Stimulated activated CD4-positive, alpha-beta T cell treated with anti-CD3 and anti-CD28 coated beads, Interleukin-2, amount 100 ng/mL, for 4 hours (primary cell): ENCODE data around the gene EIF2AK3.
A peak's percentile ranks its signal among the peaks of the same experiment; 100 is the strongest.
"Not testable (repeated sequence)": the region's sequence is repeated elsewhere in the genome, so short reads cannot be mapped to it uniquely, and the experiment has no call there.

Experiments used
- DNase-seq: peaks from one replicate; pipeline ENCODE4 v3.0.0-alpha.2; 2020; ENCODE audit warnings: low read depth

EIF2AK3 gene

DNA sequence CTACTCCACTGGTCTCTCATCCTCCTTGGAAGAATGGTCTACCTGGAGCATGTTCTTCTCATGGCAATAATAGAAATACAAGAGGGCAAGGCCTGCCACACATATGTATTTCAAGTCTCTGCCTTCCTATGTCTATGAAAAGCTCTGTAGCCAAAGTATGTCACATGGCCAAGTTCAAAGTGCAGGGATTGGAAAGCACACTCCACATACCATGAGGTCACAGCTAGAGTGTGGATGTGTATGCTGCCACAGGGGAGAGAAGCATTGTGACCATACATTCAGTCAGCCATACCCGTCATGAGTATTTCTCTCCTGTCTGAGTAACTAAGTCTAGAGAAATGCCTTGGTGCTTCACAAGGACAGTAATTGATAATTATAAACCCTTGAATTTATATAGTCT, 8.8 kb upstream of the EIF2AK3 start:
- no peak for DNase-seq

DNA sequence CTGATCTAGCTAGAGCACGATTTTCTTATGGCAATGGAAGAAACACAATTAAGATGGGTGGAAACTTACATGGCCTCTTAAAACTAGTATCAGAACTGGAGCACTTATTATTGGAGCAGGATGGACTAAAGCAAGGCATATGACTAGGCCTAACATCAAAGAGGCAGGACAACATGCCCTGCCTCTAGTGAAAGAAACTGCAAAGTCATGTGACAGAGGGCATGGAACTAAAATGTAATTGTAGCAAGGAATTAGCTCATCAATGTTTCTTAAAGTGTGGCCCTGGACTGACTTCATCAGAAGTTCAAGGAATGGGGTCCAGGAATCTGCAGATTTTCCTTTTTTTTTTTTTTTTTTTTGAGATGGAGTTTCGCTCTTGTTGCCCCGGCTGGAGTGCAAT, 5.3 kb upstream of the EIF2AK3 start:
- DNase-seq: no peak

DNA sequence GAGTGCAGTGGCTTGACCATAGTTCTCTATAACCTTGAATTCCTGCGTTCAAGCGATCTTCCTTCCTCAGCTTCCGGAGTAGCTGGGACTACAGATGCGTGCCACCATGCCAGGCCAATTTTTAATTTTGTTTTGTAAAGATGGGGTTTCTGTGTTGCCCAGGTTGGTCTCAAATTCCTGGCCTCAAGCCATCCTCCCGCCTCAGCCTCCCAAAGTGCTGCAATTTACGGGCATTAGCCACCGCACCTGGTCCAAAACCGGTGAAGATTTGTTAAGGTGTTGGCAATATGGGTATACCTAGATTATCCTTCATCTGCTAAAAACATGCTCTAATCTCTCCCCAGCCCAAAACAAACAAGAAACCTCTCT, 1.3 kb upstream of the EIF2AK3 start:
- no peak for DNase-seq

DNA sequence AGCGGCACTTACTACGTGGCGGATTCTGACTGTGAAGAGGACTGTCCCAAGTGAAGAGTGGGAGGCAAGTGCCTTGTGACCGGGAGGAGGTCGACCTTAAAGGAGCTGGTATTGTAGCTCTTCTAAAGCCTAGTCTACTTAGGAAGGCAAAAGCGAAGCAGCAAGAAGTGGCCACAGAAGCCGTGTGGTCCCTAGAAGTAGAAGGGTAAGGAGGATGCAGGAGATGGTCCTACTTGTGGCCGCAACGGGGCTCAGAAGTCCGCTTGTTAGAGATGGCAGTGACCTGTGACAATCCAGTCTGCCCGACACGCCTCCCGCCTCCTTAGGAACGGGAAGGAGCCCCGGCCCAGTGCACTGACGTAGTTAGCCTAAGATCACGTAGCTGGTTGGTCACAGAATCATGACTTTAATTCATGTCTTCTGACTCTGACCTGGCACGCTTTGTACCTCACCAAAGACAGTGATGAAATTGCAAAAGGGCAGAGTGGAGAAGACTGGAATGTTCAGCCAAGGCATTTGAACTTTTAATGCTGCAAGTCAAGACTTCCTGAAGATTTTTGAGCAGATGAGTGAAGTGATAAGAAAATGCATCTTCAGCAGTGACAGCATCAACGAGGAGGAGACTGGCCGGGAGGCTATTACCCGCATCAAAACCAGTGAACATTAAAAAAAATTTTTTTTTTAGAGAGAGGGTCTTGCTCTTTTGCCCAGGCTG, 749 bp upstream of the EIF2AK3 start:
- DNase-seq: peak; percentile 47

DNA sequence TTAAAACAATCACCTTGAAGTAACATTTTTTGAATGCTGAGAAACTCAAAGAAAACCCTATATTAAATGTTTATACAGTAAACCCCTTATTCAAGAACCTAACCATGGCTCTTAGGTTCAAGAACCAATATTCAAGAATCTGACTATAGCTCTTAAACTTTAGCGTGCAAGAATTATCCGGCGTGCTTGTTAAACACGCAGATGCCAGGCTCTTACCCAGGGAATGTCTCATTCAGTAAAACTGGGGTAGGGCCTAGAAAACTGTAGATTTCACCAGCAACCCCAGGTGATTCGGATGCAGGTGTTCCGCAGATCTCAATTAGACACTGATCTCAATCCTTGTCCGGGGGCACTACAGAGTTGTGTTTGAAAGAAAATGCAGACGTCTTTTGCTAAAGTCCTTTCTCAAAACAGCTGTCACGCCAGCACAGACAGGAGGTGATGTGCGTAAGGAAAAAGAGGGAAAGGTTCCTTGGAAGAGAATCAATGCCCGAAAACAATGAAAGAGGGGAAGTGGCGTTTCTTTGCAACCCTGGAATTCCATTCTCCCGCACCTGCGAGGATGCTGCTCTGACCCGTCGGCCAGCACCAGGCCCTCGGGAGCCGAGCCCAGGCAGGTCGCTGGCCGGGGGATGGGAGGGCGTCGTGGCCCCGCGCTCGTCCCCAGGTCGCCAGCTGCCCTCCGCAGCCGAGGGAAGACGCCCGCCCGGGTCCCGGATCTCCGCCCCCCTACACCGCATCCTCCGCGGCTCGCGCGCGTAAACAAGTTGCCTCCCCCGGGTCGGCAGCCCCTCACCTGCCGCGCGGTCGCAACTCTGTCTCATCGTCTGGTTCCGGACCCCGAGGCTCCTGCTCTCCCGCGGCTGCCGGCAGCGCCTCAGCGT, 851 bp downstream of the EIF2AK3 start:
- no peak for DNase-seq

DNA sequence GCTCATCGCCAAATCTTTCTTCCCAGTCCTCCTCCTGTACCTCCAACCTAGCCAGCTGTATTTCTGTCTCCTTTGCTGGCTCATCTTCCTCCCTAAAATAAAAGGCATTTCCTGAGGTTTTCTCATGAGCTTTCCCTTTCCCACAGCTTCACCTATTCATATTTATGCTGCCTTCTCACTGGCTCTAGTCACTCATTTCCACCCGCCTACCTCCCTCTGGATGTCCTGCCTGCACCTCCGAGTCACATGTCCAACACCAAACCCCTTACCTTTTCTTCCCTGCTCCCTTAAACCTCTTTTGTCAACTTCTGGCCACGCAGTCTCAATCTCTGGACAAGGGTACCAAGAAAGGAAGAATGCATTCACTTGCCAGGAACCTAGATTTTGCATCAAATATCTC, 2.8 kb downstream of the EIF2AK3 start:
- DNase-seq: no peak

DNA sequence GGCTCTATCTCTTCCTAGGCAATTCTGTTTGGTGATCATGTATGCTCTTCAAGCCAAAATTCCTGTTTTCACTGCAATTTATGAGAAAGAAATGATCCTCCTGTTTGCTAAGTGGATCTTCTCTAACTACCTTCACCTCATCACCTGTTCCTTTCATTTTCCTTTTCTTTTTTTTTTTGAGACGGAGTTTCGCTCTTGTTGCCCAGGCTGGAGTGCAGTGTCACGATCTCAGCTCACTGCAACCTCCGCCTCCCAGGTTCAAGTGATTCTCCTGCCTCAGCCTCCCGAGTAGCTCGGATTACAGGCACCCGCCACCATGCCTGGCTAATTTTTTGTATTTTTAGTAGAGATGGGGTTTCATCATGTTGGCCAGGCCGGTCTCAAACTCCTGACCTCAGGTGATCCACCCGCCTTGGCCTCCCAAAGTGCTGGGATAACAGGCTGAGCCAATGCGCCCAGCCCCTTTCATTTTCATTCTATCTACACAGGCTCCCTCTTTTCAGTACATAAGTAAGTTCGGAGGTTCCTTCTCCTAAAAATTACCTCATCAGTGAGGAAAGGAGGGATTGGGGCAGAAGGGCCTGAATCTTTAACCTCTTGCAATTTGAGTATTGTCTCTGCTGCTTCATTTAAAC, 3.3 kb downstream of the EIF2AK3 start:
- DNase-seq: not testable (repeated sequence)

DNA sequence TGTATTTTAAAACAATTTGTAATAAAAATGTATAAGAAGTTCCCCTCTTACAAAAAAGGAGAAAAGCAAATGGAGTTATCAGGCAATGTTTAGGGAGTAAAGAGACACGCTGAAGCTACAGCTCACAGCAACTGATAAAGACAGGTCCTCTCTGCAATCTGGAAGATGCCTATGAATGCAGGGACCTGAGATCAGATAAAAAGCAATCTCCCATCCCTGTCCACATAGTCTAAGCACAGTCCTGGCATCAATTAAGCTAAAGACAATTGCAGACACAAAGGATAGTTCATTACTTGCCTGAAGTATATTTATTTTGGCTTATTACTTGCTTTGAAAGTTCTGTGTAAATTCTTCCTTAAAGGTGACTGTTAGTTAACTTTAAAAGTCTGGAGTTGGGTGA, 5.0 kb downstream of the EIF2AK3 start:
- no peak for DNase-seq

DNA sequence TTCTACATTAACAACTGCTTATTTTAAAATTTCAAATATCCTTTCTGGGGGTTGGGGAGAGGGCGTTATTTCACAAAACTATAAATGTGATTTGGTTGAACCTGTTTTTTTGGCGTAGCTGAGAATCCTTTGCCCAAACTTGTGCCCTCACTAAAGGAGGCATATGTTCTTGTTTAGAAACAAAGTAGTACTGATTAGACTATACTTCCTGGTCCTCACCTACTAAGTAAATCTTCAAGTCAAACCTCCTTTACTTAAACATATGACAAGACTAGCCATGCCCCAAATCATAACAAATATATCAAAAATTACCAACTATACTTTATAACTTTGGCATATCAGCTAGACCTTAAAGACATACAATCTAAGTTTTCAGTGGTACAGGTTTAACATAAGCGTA, 5.8 kb downstream of the EIF2AK3 start:
- DNase-seq: no peak

DNA sequence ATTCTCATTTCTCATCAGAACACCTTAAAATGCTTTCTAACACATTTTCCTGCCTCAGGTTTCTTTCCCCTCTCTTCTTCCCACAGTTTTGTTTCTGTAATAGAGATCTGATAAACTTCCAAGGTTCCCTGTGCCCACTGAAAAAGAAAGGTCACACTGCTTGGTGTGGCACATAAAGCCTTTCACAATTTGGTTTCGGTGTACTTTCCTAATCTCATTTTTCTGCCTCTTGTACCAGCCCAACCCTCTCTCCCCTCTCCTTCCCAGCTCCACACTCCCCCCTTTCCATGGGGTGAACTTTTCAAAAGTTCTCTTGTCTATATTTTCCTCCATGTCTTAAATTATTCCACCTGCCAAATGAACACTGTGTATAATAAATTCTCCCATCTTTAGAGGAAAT, 7.2 kb downstream of the EIF2AK3 start:
- DNase-seq: no peak

DNA sequence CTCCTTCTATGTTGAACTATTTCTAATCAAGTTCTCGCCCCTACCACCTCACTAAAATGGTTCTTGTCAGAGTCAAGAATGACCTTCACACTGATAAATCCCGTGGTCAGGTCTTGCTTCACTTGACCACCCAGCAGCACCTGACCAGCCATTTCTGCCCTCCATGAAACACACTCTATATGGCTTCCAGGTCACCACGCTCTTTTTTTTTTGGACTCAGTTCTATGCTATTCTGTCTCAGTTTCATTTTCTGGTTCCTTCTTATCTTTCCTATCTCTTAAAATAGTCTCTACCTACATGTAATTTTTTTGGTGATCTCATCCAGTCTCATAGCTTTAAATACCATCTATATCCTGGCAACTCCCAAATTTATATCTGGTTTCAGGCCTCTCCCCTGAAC, 11.4 kb downstream of the EIF2AK3 start:
- no peak for DNase-seq

DNA sequence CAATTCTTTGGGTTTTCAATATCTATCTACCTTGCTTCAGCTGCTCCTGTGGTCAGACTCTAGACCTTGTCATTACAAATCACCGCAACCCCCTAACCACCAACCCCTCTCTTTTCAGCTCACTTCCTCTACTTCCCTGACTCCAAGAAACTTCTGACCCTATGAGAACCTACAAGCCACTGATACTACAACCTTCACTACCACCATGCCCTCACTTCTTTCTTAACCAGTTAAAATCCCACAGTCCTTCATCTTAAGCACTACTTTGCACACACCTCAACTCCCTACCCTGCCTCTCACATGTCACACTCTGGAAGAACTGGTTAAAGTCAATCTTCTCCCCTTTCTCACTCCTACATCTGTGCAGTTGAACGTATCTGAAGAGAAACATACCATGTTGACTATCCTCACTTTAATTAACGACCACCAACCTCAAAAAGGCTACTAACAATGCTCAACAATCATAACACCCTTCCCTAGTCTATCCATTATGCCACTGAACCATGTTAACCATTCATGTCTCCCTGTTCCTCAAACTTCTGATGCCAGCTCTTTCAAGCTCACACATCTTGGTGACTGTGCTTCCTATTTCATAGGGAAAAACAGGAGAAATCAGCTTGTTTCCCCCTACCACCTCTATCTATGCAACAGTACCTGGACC, 12.6 kb downstream of the EIF2AK3 start:
- DNase-seq: no peak

DNA sequence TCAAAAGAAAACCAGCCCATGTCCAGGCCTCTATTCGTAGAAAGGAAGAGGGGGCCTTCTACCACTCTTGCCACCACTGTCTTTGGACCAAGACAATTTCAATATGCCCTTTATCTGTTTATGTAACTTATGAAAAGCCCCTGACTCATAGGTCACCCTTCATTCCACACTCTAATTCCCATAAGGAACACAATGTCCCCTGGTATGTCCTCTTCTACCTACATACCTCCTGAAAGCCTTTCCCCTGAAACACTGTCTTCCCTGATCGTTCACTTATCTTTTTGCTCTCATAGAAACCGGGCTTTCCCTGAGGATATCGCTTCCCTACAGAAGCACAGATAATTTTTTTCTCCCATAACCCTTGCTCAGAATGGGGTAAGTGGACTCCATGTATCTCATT, 13.3 kb downstream of the EIF2AK3 start:
- DNase-seq: no peak

DNA sequence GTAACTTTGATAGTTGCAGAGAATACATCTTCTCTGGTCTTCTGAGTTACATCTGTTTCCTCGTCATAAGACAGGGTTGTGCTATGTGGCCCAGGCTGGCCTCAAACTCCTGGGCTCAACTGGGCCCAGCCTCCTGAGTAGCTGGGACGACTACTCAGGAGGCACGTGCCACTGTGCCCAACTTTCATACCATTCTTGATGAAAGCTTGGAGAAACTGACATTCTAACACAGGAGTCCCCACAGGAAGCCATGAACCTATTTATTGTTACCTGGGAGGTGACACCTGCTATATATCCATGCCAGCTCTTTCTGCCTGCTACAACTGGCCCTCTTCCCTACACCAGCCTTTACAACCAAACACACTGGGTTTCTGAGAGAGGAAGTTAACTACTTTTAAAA, 19.1 kb downstream of the EIF2AK3 start:
- no peak for DNase-seq

DNA sequence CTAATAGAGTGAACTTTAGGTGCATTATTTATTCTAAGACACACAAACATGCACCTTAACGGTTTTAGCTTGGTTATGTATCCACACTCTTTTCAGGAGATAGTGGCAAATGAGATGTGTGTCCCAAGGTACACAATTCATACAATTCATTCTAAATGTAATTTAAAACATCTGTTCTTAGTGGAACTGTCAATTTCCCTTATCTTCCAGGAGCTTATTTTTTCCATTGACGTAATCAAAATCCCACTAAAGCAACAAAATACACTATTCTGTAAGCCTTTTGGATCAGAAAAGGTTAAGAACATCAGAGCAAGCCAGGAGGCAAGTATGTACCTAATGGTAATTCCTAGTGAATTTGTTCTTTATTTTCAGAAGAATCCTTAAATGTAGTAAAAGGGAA, 19.8 kb downstream of the EIF2AK3 start:
- no peak for DNase-seq

DNA sequence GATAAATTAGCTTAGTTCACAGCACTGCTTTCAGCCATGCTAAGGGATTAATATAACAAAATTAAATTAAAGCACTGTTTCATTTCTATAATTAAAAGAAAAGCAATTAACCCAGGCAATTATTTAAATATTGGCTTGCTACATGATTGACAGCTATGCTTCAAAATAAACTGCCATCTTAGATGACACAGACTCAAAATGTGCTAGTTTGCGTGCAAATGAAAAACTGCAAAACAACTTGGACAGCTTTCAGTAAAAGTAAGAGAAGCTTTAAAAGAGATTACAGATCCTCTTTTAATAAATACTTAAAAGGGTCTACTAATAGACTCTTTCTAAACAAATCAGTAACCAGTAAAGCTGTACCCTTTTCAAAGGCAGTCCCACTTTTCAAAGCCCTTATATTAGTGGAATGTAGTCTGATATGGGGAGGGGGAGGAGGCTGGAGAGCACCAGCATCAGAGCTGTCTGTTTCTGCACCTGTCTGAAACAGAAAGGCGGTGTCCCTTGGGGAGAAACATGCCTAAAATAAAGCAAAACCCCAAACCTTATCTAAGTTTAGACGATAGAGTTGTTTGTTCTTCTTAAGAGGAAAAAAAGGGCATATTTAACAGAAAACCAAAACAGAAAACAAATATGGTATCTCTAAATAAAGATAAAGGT, 20.8 kb downstream of the EIF2AK3 start:
- DNase-seq: no peak

DNA sequence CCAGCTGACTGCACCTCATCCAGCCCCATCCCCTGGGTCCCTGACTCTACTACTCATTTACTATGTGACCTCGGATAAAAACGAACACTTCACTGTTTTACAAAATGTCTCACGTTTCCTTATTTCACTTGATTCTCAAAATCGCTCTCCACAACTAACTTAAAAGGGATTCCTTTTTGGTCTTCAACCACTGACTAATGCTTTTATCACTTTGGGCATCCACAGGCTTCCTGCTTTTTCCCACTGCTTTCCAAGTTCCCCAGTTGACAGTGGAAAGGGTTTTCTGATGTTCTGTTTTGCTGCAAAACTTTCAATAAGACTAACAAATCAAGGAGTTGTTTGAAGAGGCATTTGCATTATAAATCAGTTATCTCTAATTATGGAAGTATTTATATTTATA, 24.1 kb downstream of the EIF2AK3 start:
- DNase-seq: no peak

DNA sequence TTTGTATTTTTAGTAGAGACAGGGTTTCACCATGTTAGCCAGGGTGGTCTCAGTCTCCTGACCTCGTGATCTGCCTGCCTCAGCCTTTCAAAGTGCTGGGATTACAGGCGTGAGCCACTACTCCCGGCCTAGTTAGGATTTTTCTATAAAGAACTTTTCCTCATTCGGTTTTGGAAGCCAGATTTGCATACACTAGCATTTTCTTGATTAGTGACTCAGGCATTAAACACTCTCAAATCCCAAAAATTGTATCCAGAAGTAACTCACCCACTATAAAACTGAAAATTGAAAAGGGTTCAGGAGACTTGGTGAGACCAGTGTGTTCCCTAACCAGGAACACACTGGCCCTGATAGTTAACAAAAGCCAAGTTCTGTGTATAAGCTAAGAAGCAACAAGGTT, 25.2 kb downstream of the EIF2AK3 start:
- no peak for DNase-seq

DNA sequence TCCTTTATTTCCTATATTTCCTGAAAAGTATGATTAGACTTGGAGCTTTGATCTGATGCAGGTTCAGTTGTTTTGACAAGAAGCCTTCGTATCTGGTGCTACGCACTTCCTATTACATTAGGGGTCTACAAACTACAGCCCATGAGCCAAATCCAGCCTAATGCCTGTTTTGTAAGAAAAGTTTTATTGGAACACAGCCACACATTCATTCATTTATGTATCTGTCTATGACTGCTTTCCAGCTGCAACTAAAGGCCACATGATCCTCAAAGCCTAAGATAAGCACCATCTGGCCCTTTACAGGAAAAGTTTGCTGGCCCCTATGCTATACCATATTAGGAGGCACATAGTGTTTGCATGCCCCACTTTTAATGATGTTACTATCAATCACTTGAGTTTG, 26.0 kb downstream of the EIF2AK3 start:
- DNase-seq: no peak

DNA sequence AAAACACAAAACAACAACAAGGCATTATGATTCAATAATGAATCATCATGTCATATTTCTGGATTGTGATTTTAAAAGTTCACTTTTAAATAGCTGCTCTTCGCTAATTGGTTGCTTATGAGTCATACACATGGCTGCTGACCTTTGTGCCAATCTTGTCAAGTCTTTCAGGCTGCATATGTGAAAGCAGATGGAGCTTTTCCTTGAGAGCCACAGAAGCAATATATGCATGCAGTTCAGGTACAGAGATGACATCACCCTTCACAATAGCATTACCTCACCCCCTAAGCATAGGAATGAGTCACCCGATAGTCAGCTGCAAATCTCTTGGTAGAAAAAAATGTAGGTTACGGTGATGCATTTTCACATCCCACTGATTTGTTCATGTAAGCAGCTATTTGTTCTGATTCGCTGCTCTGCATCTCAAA, 27.2 kb downstream of the EIF2AK3 start:
- DNase-seq: peak; percentile 50

DNA sequence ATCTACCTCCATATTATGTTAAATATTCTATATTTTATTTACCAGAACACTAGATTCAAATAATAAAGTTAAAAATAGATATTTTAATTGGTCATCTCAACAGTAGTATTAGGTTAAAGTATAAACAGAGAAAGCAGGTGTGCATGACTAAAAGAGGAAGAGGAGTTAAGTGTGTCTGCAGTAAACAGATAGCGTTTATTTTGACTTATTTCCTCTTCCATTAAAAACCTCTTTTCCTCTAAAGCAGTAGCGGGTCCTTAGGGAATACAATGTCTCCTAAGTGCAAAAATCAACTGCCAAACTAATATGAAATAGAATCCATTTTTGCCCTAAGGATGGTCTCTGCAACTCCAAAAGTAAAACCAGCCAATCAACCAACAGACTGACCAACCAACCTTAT, 27.7 kb downstream of the EIF2AK3 start:
- DNase-seq: no peak

DNA sequence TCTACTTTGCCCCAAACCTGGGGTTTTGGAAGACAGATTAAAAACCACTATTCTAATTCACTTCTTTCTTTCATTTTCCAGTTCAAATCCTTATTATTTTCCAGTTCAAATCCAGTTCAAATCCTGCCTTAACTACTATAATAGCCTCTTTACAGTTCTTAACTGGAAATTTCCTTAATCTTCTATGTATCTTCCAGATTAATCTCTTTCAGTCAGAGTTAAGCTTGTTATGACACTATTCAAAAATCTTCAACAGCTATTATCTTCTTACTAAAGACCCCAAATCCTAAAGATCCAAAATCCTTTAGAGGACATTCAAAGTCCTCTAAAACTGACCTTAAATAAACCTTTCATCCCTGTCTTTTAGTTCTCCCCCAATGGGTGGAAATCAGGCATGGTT, 30.1 kb downstream of the EIF2AK3 start:
- DNase-seq: no peak
